ENCODE data around the gene PPIL6. TPM values are rescaled to one million over a fixed set of nuclear protein-coding genes. Genes with fewer than 3 reads are reported as not detected.

Gene PPIL6
- polyA plus RNA-seq, 1 donor (not counting 4 experiments of a cell fraction or from before 2014, with no cell fraction given), result 1.4 TPM

DNA sequence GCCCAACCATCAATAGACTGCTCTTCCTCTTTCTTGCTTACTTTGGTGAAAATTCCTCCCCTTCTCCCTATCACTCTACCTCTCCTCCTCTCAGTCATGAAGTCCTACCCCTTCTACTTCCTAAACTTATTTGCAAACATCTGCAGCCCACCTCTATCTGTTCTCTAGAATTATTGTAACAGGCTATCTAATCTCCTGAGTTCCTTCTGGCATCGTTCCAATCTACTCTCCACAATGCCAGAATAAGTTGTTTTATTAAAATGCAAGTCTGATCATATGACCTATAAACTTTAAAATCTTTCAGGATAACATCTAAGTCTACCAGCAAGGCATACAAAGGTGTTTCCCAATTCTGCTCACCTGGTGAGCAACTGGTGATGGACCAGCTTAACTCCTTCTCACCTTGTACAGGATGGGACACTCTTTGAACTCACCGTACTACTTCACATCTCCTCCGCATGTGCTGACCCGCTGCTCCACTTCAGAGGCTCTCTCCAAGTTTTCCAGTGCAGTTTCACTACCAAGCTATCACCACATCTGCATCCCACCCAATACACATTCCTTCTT, 66.0 kb downstream of the PPIL6 start:
- H3K4me2 ChIP-seq (ENCODE audit: control insufficient read depth, extremely low read depth, insufficient read depth, low read depth, low read length), result no peak overlapping the region
- H3K9me1 ChIP-seq (ENCODE audit: control insufficient read depth, extremely low read depth, insufficient read depth, low read length), result no peaks in the 10 kb centered on the region
- H3K79me2 ChIP-seq (ENCODE audit: control insufficient read depth, insufficient read depth, low read length), result peaks cover 39% of the 10 kb centered on the region
- H3K36me3 ChIP-seq (ENCODE audit: control insufficient read depth in 2 of 2, extremely low read depth in 1 of 2, insufficient read depth in 2 of 2, low read length in 2 of 2), result peaks cover 14 to 43% of the 10 kb centered on the region in 2 experiments
- H3K9me3 ChIP-seq (ENCODE audit: control insufficient read depth, low read depth, low read length), result no peaks in the 10 kb centered on the region
- no peaks in the 10 kb centered on the region for H3K27me3 ChIP-seq (ENCODE audit: control insufficient read depth, extremely low read depth, insufficient read depth, low read length)
- DNase-seq (ENCODE audit: low read depth, low spot score), result no peak
- no peak overlapping the region for H3K27ac ChIP-seq (ENCODE audit: control insufficient read depth, insufficient read depth, low read length)
- peaks cover 6% of the 10 kb centered on the region for H3K4me1 ChIP-seq (ENCODE audit: control insufficient read depth, extremely low read depth, insufficient read depth, low read length)
- dilution Hi-C loops (cut with MboI; ENCODE audit: extremely low pct_ligation_motif_present, low sequenced_read_pairs), result no loop called here
- peaks cover 5% of the 10 kb centered on the region for H4K20me1 ChIP-seq (ENCODE audit: control insufficient read depth, extremely low read depth, insufficient read depth, low read length)
- no peak overlapping the region for H3K4me3 ChIP-seq (ENCODE audit: control insufficient read depth in 2 of 3, extremely low read depth in 1 of 3, insufficient read depth in 2 of 3, low read depth in 1 of 3, low read length in 3 of 3)
- TF ChIP-seq EZH2 (IDR thresholded peaks at IDR 0.05; ENCODE audit: low read length), result no peak
- TF ChIP-seq, protein P1, sequence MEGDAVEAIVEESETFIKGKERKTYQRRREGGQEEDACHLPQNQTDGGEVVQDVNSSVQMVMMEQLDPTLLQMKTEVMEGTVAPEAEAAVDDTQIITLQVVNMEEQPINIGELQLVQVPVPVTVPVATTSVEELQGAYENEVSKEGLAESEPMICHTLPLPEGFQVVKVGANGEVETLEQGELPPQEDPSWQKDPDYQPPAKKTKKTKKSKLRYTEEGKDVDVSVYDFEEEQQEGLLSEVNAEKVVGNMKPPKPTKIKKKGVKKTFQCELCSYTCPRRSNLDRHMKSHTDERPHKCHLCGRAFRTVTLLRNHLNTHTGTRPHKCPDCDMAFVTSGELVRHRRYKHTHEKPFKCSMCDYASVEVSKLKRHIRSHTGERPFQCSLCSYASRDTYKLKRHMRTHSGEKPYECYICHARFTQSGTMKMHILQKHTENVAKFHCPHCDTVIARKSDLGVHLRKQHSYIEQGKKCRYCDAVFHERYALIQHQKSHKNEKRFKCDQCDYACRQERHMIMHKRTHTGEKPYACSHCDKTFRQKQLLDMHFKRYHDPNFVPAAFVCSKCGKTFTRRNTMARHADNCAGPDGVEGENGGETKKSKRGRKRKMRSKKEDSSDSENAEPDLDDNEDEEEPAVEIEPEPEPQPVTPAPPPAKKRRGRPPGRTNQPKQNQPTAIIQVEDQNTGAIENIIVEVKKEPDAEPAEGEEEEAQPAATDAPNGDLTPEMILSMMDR (optimal IDR thresholded peaks at IDR 0.05 in 1 of 3, IDR thresholded peaks at IDR 0.05 in 1 of 3, conservative IDR thresholded peaks at IDR 0.05 in 1 of 3; ENCODE audit: extremely low read depth in 1 of 3, insufficient read depth in 2 of 3, low read length in 3 of 3), result no peak
- no peak overlapping the region for H2AFZ ChIP-seq (ENCODE audit: control insufficient read depth, low read length)
- no peak overlapping the region for H3K9ac ChIP-seq (ENCODE audit: control insufficient read depth, extremely low read depth, insufficient read depth, low read length)
- FAIRE-seq, result no peak

DNA sequence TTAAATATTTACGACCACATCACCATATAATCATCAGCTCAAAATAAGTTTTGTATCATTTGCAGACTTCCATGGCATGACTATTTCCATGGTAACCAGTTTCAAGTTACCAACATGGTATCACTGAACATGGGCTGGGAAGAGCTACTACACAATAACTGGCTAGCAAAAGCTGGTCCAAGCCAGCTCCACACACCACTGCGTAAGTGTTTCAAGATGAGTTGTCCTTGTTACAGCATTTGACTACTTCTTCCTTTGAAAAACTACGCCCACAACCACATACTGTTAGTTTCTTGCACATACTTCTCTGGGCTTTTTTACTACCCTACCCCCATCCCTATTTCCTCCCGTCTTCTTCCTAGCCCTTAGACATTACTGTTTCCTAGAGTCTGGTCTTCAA, 66.7 kb downstream of the PPIL6 start:
- Histone ChIP-seq H3K9me3 (ENCODE audit: control insufficient read depth, low read depth, low read length) (no peaks in the 10 kb centered on the region), H3K9me1 (ENCODE audit: control insufficient read depth, extremely low read depth, insufficient read depth, low read length) (no peaks in the 10 kb centered on the region), H3K4me2 (ENCODE audit: control insufficient read depth, extremely low read depth, insufficient read depth, low read depth, low read length) (no peak overlapping the region), H2AFZ (ENCODE audit: control insufficient read depth, low read length) (no peak overlapping the region), H3K27ac (ENCODE audit: control insufficient read depth, insufficient read depth, low read length) (no peak overlapping the region), H3K4me3 (ENCODE audit: control insufficient read depth in 2 of 3, extremely low read depth in 1 of 3, insufficient read depth in 2 of 3, low read depth in 1 of 3, low read length in 3 of 3) (no peak overlapping the region), H3K4me1 (ENCODE audit: control insufficient read depth, extremely low read depth, insufficient read depth, low read length) (no peaks in the 10 kb centered on the region), H3K79me2 (ENCODE audit: control insufficient read depth, insufficient read depth, low read length) (peaks cover 33% of the 10 kb centered on the region), H4K20me1 (ENCODE audit: control insufficient read depth, extremely low read depth, insufficient read depth, low read length) (no peaks in the 10 kb centered on the region), H3K9ac (ENCODE audit: control insufficient read depth, extremely low read depth, insufficient read depth, low read length) (no peak overlapping the region), H3K36me3 (ENCODE audit: control insufficient read depth in 2 of 2, extremely low read depth in 1 of 2, insufficient read depth in 2 of 2, low read length in 2 of 2) (peaks cover 17 to 43% of the 10 kb centered on the region in 2 experiments), H3K27me3 (ENCODE audit: control insufficient read depth, extremely low read depth, insufficient read depth, low read length) (no peaks in the 10 kb centered on the region)
- no peak for FAIRE-seq
- DNase-seq (ENCODE audit: low read depth, low spot score), result no peak
- dilution Hi-C loops (cut with MboI; ENCODE audit: extremely low pct_ligation_motif_present, low sequenced_read_pairs), result no loop called here
- TF ChIP-seq EZH2 (IDR thresholded peaks at IDR 0.05; ENCODE audit: low read length), result no peak
- TF ChIP-seq, protein P1 (optimal IDR thresholded peaks at IDR 0.05 in 1 of 3, IDR thresholded peaks at IDR 0.05 in 1 of 3, conservative IDR thresholded peaks at IDR 0.05 in 1 of 3; ENCODE audit: extremely low read depth in 1 of 3, insufficient read depth in 2 of 3, low read length in 3 of 3), result no peak
